Measurements from ENCODE around the gene RGP1. TPM values are rescaled to one million over a fixed set of nuclear protein-coding genes. Genes with fewer than 3 reads are reported as not detected.

Gene RGP1
- total RNA-seq = 10.6 and 11.1 TPM in 2 replicates

GRCh38 chr9:35748858-35749514 lies at the start of gene RGP1, which contains the start of gene GBA2:
TSS of gene RGP1 (plus strand) at chr9:35749287. CDS start at chr9:35749756, 469 bp downstream.
TSS of gene GBA2 (minus strand) at chr9:35749228. CDS start at chr9:35748704, 524 bp downstream.

DNA sequence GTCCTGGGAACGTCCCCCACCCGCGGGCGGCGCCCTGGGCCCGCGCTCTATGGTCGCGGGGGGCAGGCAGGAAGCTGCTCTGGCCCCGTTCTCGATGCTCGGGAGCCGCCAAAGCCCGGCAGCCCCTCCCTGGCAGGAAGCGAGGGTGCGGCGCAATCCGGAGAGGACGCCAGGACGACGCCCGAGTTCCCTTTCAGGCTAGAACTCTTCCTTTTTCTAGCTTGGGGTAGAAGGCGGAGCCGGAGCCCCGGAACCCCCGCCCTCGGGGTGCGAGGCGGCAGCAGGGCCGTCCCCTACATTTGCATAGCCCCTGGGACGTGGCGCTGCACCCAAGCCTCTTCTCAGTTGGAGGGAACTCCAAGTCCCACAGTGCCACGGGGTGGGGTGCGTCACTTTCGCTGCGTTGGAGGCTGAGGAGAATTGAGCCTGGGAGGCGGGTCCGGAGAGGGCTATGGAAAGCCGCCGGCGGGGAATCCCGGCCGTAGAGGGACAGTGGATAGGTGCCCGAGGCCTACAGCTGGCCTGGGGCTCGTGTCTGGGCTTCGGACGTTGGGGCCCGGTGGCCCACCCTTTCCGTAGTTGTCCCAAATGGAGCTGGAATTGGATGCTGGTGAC lies 16.8 kb upstream of the RGP1 start, which contains the start of the genes CREB3 and TLN1:
Gene CREB3 (plus strand): TSS at position 482 of the 615 bp plus-strand sequence. CDS start 107 bp downstream, at position 589.
Gene TLN1 (minus strand): TSS at position 11 of the 615 bp plus-strand sequence. CDS start 6,501 bp downstream, outside the sequence.

GRCh38 chr9:35754264-35754663 lies 5.2 kb downstream of the RGP1 start, which contains the start of gene MSMP:
TSS of gene MSMP (minus strand) at chr9:35754276. CDS start at chr9:35754129, 147 bp downstream.

DNA sequence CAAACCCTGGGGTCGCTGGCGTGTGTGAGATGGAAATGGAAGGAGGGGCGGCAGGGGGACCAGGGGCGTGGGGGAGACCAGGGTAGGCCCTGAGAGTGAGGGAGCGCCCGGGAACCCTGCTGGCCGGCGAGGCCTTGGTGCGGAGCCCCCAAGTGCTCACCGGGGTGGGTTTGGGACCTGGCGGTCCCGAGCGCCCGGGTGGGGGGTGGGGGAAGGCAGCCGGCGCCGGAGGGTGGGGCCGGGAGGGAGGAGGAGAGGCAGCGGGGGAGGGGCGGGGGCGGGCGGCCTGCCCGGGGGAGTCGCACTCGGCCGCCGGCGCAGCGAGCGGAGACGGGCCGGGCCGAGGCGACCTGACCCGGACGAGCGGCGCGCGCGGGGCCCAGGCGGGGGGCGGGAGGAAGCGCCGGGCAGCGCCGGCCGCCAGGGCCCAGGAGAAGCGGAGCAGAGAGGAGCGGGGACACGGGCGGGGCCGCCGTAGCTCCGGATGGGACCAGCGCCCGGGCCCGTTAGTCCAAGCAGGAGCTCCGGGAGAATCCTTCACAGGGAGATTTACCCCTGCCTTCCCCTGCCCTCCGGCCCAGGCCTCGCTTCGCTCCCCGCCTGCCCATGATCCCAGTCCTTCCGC lies 42.3 kb downstream of the RGP1 start, which contains the start of gene NPR2:
Gene NPR2 (plus strand): TSS at position 295 of the 625 bp plus-strand sequence. CDS start 818 bp downstream, outside the sequence.

Other genes starting within 250 kb of the RGP1 start
- 7.7 and 9.4 TPM in 2 replicates for gene TESK1, start 144.0 kb upstream of the RGP1 start, total RNA-seq
- 0.72 TPM in 1 of 2 replicates, not detected in the other for gene CD72, start 130.9 kb upstream of the RGP1 start, total RNA-seq
- gene SIT1, start 98.4 kb upstream of the RGP1 start, total RNA-seq = not detected in 2 replicates
- 9,806 and 24,624 TPM in 2 replicates for gene RMRP, start 91.3 kb upstream of the RGP1 start, total RNA-seq
- 8.1 and 19.5 TPM in 2 replicates for gene CCDC107, start 91.0 kb upstream of the RGP1 start, total RNA-seq
- 1.3 and 4.6 TPM in 2 replicates for gene ARHGEF39, start 84.1 kb upstream of the RGP1 start, total RNA-seq
- gene CA9, start 75.4 kb upstream of the RGP1 start, total RNA-seq = 9.6 and 35.2 TPM in 2 replicates
- gene TPM2, start 59.4 kb upstream of the RGP1 start, total RNA-seq = 61.0 and 129 TPM in 2 replicates
- 92.3 and 171 TPM in 2 replicates for gene TLN1, start 17.1 kb upstream of the RGP1 start, total RNA-seq
- 29.2 and 88.4 TPM in 2 replicates for gene CREB3, start 16.6 kb upstream of the RGP1 start, total RNA-seq
- 26.7 and 30.7 TPM in 2 replicates for gene GBA2, start 59 bp upstream of the RGP1 start, total RNA-seq
- not detected in 2 replicates for gene MSMP, start 5.0 kb downstream of the RGP1 start, total RNA-seq
- gene NPR2, start 42.3 kb downstream of the RGP1 start, total RNA-seq = 8.7 and 12.4 TPM in 2 replicates
- gene SPAG8, start 63.0 kb downstream of the RGP1 start, total RNA-seq = under 0.01 TPM in 1 of 2 replicates, not detected in the other
- 18.8 and 36.4 TPM in 2 replicates for gene HINT2, start 65.8 kb downstream of the RGP1 start, total RNA-seq
- gene FAM221B, start 79.4 kb downstream of the RGP1 start, total RNA-seq = not detected in 2 replicates
- 1.9 TPM in 2 replicates for gene TMEM8B, start 79.9 kb downstream of the RGP1 start, total RNA-seq
- not detected in 2 replicates for gene OR13J1, start 121.1 kb downstream of the RGP1 start, total RNA-seq
- 0.85 TPM in 1 of 2 replicates, not detected in the other for gene HRCT1, start 156.9 kb downstream of the RGP1 start, total RNA-seq
- not detected in 2 replicates for gene SPAAR, start 160.2 kb downstream of the RGP1 start, total RNA-seq
- not detected in 2 replicates for gene OR2S2, start 208.9 kb downstream of the RGP1 start, total RNA-seq